ENCODE measurements around the gene ABCC1.
"Not testable (repeated sequence)": the region's sequence is repeated elsewhere in the genome, so short reads cannot be mapped to it uniquely, and the experiment has no call there.

The ABCC1 gene

DNA sequence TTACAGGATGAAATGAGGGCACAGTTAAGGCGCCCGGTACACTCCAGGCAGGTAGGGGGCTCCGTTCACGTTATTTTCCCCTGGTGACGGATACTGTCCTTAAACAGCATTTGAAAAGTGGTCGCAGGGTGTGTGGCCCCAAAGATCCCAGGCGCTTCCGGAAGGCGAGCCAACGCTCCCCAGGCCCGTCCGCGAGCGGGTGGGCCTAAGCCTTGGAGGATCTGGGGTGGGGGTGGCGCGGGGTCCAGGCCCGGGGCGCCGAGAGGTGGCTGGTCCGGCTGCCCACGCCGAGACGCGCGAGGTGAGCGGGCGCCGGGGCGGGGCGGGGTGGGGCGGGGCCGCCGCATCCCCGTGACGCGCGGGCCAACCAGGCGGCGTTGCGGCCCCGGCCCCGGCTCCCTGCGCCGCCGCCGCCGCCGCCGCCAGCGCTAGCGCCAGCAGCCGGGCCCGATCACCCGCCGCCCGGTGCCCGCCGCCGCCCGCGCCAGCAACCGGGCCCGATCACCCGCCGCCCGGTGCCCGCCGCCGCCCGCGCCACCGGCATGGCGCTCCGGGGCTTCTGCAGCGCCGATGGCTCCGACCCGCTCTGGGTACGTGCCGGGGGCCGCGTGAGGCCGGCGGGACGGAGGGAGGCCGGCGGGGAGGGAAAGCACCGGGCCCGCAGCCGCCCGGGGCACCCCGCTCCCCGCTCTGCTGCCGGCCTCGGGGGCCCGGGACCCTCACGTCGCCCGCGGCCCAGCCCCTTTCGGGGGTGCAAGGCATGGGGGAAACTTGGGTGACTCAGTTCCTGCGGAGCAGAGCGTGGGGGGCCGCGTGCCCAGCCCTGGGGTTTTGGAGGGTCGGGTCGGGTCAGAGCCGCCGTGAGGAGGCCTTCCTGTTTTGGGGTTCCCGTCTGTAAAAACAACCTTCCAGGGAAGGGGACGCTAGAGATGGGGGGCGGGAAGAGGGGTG is at the start of gene ABCC1:
ABCC1 (plus strand) TSS at position 407 of the 951 bp plus-strand sequence; CDS start at position 543, 136 bp downstream.
- DNase-seq, result peak; percentile 84

DNA sequence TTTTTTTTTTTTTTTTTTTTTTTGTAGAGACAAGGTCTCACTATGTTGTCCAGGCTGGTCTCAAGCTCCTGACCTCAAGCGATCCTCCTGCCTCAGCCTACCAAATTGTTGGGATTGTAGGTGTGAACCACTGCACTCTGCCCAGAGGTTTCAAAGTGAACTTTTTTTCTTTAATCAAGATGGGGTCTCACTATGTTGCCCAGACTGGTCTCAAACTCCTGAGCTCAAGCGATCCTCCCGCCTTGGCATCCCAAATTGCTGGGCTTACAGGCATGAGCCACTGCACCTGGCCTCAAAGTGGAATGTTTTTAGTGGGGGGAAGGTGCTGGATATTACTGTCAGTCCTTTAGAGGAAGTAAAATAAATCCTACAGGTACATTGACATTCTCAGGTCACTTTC is 49.1 kb upstream of the ABCC1 start:
- DNase-seq, result no peak

DNA sequence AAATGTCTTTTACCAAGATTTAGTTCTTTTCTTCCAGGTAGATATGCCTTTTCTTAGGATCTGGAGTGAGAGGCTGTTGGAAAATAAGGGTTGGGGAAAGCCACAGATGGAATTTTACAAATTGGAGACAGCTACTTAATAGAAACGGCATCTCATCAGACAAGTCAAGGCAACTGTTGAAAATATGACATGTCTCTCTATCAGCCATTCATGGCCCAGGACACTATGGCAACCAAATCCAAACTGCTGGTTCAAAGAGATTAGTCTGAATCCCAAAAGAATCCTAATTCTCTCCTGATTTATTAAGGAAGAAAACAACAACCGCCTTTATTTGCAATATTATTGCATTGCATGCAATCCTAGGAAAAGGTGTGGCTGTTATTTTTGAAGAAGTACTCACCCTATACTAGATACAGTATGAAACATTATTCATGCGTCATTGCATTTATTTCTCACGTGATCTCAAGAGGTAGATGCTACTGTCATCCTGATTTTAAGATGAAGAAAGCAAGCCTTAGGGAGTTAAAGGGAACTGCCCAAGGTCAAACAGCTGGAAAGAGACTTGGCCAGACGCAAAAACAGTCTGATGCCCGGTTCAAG is 48.4 kb upstream of the ABCC1 start:
- DNase-seq, result no peak

DNA sequence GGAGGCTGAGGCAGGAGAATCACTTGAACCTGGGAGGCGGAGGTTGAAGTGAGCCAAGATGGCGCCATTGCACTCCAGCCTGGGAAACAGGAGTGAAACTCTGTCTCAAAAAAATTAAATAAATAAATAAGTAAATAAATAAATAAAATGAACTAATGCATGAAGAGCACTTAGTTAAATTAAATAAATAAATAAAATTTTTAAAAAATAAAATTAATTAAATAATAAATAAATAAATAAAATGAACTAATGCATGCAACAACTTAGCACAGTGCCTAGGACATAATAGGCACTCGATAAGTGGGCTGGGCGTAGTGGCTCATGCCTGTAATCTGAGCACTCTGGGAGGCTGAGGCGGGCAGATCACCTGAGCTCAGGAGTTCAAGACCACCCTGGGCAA is 45.5 kb upstream of the ABCC1 start:
- no peak for DNase-seq

DNA sequence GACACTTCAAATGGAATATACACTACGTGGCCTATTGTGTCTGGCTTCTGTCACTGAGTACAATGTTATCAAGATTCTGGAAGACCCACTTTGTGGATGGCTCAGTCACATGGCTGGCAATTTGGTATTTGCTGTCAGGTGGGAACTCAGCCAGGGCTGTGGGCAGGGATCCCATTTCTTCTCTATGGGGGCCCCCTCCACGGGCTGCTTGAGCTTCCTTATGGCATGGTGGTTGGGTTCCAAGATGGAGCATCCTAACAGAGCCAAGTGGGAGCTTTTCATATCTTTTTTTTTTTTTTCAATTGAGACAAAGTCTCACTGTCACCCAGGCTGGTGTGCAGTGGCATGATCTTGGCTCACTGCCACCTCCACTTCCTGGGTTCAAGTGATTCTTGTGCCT is 43.0 kb upstream of the ABCC1 start:
- no peak for DNase-seq

DNA sequence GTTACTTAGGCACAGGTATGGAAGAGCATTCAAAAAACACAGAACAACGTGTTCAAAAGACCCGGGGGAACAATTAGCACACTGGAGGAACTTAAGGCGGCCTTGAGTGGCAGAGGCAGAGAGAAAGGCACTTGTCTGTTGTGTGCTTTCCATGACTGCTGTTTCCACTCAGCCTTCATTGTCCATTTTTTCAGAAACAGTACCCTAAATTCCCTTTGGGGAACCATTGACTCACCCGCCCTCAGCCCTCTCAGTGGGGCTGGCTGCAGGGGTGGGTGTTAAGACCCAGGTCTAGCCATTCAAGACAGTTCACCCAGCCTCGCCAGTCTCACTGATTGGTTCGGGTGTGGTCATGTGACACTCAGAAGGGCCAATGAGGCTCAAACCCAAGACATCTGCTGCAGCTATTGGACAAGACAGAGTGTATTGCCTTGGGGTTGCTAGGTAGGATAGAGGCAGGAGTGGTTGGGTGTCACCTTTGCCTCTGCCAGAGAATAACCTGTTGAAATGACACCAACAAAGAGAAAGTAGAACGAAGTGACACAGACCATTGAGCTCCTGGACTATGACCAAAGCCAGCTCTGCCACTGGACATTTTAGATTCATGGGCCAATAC is 41.4 kb upstream of the ABCC1 start:
- DNase-seq, result peak; percentile 63

DNA sequence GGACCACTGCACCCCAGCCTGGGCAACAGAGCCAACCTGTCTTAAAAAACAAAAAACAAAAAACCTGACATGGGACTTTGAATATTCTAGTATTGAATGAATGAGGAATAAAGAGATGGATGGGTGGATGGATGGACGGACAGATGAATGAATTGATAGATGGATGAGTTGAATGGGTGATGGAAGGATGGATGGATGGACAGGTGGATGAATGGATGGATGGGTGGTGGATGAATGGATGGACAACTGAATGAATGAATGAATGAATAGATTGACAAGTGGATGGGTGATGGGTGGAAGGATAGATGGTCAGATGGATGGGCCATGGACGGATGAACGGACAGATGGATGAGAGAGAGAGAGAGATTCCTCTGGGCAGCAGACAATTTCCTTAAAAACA is 38.2 kb upstream of the ABCC1 start:
- no peak for DNase-seq

DNA sequence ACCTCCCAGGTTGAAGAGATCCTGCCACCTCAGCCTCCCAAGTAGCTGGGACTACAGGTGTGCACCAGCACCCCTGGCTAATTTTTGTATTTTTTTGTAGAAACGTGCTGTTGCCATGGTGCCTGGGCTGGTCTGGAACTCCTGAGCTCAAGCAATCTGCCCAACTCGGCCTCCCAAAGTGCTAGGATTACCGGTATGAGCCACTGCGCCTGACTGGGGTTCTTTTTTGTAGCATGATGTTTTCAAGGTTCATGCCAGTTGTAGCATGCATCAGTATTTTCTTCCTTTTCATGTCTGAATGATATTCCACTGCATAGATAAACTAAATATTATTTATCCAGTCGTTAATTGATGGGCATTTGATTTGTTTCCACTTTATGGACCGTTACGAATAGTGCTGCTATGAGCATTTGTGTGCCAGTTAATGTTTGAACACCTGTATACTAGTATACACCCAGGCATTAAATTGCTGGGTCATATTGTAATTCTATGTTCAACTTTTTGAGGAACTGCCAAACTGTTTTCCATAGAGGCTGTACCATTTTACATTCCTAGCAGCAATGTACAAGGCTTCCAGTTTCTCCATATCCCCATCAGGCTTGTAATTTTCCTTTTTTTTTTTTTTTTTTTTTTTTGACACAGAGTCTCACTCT is 36.2 kb upstream of the ABCC1 start:
- DNase-seq, result no peak

DNA sequence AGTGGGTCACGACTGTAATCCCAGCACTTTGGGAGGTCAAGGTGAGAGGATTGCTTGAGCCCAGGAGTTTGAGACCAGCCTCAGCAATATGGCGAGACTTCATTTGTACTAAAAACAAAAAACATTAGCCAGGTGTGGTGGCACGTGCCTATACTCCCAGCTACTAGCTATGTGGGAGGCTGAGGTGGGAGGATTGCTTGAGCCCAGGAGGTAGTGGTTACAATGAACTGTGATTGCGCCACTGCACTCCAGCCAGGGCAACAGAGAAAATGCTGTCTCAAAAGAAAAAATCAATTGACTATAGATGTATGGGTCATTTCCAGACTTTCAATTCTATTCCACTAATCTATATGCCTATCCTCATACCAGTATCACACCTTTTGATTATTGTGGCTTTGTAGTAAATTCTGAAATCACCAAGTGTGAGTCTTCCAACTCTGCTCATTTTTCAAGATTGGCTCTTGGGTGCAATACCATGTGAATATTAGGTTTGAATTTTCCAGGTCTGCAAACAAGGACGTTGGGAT is 33.8 kb upstream of the ABCC1 start:
- DNase-seq, result no peak

DNA sequence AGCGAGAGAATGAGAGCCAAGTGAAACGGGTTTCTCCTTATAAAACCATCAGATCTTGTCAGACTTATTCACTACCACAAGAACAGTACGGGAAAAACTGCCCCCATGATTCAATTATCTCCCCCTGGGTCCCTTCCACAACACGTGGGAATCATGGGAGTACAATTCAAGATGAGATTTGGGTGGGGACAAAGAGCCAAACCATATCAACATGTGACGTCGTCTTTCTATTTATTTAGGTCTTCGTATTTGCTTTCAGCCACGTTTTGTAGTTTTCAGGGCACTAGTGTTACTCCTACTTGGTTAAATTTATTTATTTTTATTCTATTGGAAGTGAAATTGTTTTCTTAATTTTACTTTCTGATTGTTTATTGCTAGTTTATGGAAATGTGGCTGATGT is 33.1 kb upstream of the ABCC1 start:
- DNase-seq, result no peak

DNA sequence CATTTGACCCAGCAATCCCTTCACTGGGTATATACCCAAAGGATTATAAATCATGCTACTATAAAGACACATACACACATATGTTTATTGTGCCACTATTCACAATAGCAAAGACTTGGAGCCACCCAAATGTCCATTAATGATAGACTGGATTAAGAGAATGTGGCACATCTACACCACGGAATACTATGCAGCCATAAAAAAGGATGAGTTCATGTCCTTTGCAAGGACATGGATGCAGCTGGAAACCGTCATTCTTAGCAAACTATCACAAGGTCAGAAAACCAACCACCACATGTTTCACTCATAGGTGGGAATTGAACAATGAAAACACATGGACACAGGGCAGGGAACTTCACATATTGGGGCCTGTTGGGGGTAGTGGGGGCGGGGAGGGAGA is 31.1 kb upstream of the ABCC1 start:
- not testable (repeated sequence) for DNase-seq

DNA sequence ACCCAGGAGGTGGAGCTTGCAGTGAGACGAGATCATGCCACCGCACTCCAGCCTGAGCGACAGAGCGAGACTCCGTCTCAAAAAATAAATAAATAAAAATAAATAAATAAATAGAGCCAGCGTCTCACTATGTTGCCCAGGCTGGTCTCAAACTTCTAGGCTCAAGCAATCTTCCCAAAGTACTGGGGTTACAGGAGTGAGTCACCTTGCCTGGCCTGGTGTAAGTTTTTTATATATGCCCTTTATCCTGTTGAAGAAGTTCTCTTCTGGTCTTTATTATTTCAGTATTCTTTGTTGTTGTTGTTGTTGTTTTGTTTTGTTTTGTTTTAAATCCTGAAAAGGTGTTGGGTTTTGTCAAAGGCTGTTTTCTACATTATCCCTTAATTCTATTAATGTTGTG is 30.1 kb upstream of the ABCC1 start:
- DNase-seq, result no peak

DNA sequence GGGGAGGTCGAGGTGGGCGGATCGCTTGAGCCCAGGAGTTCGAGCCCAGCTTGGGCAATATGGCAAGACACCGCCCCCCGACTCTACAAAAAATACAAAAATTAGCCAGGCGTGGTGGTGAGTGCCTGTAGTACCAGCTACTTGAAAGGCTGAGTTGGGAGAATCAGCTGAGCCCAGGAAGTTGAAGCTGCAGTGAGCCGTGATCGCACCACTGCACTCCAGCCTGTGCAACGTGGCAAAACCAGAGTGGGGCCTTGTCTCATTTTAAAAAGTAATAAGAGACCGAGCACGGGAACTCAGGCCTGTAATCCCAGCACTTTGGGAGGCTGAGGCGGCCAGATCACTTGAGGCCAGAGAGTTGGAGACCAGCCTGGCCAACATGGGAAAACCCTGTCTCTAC is 24.4 kb upstream of the ABCC1 start:
- no peak for DNase-seq

DNA sequence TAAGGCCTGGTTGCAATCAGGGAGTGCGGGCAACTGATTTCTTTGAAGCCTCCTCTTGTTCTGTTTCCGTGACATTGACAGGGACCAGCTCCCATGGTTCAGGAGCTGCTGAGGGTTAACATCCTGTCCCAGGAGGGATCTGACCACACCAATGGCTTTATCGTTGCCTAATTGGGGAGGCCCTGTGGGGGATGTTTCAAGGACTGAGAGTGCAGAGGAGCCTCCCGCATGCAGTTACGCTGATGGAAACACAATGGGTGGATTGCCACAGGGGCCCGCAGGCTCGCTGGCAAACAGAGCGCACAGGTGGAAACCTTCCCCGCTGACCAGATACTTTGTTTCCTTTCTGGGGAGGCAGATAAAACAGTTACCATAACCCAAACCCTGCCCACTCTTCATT is 23.8 kb upstream of the ABCC1 start:
- no peak for DNase-seq

DNA sequence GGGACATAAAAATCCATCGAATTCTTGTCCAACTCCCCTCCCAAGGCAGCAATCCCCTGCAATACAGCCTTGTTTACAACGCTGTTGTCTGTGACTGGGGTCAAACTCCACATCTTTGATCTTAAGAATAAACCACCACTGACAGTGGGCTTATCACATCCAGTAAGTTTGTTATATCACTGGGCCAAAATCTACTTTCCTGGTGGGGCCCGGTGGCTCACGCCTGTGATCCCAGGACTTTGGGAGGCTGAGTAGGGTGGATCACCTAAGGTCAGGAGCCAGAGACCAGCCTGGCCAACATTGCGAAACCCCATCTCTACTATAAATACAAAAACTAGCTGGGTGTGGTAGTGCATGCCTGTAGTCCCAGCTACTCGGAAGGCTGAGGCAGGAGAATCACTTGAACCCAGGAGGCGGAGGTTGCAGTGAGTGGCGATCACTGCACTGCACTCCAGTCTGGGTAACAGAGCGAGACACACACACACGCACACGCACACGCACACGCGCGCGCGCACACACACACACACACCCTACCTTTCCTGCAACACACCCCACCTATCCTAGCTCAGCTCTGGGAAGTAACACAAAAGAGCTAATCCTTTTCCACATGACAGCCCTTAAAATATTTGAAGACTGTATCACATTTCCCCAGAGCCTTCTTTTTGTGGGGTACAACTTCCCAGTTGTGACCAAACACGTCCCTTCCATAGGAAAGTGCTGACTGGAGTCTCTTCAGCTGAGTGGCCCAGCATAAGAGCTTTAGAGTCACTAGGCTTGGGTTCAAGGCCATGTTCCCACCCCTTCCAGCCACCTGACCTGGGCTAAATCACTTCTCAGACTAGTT is 20.9 kb upstream of the ABCC1 start:
- no peak for DNase-seq

DNA sequence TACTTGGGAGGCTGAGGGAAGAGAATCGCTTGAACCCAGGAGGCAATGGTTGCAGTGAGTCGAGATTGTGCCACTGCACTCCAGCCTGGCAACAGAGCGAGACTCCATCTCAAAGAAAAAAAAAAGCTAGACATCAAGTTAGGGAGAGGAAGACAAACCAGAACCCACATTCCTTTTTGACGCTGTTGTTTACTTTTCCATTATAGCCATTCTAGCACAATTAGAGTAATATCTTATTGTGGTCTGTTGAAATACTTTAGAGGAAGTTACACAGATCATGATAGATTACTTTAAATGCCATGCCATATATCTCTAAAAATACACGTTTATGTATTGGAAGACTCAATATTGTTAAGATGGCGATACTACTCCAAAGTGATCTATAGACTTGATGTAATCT is 16.5 kb upstream of the ABCC1 start:
- DNase-seq, result no peak

DNA sequence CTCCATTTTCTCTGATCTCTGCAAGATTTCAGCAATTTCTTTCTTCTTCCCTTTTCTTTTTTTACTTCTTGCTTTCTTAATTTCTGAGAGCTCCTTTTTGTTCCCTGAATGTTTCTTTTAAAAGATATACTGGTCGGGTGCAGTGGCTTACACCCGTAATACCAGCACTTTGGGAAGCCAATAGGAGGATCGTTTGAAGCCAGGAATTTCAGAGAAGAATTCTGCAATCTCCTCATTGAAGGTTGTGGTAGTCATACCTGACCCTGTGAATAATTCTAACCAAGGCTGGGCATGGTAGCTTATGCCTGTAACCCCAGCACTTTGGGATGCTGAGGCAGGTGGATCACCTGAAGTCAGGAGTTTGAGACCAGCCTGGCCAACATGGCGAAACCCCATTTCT is 15.6 kb upstream of the ABCC1 start:
- no peak for DNase-seq

DNA sequence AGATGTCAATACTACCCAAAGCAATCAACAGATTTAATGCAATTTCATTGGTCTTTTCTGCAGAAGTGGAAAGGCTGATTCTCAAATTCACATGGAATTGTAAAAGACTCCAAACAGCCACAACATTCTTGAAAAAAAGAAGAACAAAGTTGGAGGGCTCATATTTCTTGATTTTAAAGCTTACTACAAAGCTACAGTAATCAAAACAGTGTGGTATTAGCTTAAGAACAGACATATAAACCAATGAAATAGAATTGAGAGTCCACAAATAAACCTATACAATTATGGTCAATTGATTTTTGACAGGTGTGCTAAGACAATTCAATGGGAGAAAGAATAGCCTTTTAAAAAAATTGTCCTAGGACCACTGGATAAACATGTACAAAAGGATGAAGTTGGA is 14.4 kb upstream of the ABCC1 start:
- DNase-seq, result no peak

DNA sequence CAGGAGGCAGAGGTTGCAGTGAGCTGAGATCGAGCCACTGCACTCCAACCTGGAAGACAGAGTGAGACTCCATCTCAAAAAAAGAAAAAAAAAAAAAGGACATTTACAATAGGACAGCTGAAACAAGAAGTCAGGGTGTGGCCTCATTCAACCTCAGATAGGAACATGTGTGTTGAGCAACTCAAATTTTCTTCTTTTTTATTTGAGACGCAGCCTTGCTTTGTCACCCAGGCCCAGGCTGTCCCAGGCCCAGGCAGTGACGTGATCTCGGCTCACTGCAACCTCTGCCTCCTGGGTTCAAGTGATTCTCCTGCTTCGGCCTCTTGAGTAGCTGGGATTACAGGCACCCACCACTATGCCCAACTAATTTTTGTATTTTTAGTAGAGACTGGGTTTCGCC is 12.6 kb upstream of the ABCC1 start:
- DNase-seq, result not testable (repeated sequence)

DNA sequence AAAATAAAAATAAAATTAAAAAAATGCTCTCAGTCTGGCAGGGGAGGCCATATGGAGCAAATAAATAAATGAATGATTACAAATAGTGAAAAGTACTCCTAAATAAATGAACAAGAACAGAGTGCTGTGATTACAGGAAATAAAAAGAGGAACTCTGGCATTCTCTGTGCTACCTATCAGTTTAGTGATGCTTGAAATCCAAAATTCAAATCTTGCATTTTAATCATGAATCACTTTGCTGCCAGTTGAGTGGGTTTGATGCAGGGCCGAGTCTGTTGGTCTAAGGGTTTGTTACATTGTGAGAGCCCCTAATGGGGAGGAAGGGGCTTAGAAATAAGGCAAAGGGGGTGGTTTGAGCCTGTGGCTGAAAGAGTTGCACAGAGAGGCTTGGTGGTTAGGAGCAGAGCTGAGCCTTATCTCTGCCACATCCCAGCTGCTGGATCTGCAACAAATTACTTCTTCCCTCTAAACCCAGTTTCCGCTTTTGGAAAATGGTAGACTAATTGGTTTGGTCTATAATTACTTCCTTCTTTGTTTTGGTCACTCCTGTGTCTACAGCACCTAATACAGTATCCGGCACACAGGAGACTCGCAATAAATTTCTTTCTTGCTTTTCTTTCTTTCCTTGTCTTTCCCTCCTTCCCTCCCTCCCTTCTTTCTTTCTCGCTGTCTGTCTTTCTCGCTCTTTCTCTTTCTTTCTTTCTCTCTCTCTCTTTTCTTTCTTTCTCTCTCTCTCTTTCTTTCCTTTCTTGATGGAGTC is 6.3 kb upstream of the ABCC1 start:
- DNase-seq, result no peak

DNA sequence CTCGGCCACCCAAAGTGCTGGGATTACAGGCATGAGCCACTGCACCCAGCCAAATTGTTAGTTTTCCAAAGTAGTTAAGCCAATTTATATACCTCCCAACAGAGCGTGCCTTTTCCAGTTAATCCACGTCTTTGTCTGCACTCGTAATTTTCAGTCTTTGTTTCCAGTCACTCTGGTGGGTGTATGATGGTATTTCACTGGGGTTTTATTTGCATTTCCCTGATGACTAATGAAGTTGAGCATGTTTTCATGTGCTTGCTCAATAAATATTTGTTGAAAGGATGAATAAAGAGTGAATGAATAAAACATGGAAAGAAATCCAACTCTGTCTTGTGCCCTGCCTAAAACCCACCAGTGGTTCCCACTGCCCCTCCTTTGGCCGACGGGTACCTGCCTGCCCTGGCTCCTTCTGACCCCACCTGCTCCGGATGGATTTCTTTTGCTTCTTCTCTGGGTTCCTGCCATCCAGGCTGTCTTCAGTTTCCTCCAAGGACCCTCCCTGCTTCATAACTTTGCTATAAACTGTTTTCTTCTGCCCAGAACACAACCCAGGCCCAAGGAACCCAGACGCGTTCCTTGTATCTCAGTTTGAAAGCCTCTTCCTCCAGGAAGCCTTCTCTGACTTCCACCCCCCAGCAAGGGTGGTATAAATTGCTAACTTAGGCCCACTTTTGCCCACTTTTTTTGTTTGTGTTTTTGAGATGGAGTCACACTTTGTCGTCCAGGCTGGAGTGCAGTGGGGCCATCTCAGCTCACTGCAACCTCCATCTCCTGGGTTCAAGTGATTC is 3.0 kb upstream of the ABCC1 start:
- DNase-seq, result no peak

All from activated CD8-positive, alpha-beta memory T cell treated with anti-CD3 and anti-CD28 coated beads, Interleukin-2, amount 50 U/mL, for 48 hours (primary cell).